Activated CD4-positive, CD25-positive, alpha-beta regulatory T cell treated with anti-CD3 and anti-CD28 coated beads, Interleukin-2, amount 50 U/mL, for 72 hours (primary cell): ENCODE data around the gene SRXN1.
"Not testable (repeated sequence)": the region's sequence is repeated elsewhere in the genome, so short reads cannot be mapped to it uniquely, and the experiment has no call there.

Experiments used
- DNase-seq: peaks from one replicate; pipeline ENCODE4 v3.0.0; 2021

SRXN1 gene

GRCh38 chr20:653590-654416, 803 bp upstream of the SRXN1 start:
- no peak for DNase-seq

DNA sequence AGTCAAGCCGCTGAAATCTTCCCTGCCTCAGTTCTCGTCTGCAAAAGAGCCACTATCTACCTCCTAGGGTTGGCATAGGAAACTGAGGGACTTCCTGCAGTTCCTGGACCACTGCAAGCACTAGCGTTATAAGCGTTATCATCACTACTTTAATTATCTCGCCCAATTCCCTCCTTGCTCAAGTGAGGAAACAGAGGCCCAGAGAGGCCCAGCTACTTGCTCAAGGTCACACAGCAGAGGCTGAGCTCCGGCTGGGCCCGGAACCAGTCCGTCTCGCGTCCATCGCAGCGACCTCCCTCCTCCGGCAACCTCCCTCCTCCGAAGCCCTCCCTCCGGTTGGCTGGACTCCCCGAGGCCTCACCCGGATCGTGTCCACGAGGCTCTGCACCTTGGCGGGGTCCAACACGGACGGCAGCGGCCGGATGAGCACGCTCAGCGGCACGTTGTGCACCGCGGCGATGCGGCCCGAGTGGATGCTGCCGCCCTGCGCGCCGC, 338 bp downstream of the SRXN1 start:
- no peak for DNase-seq

DNA sequence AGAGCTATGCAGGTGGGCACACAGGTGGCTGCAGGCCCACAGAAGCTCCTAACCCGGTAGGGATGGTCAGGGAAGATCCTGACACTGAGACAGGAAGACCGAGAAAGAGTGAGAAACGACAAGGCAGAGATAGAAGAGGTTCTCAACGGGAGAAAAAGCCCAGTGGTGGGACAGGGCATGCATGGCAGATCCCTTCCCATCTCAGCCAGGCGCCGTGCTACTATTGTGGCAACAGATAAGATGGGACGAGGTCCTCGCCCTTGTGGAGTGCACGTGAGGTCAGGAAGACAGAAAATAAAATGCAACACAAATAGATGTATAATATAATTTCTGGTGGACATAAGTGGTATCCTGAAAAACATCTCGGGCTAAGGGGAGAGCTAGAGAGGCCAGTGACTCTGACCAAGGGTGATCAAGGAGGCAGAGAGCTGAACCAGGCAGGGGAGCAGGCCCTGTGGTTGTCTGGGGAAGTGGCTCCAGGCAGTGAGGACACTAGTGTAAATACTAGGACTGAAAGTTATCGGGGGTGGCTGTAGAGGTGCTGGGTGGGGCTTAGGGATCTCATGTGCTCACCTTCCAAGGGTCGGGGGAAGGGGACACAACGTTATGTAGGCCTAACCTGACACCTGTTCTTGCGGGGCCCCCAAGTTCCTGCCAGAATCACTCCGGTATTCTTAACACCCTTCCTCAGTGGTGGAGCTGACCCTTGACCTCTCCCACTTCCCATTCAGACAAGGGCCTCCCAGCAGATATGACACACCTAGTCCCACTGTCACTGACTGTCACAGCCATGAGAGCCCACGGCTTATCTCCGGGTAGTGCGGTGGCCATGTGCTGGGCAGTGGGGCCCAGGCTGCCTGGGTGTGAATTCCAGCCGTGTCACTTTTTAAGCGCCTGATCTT, 1.0 kb downstream of the SRXN1 start:
- DNase-seq = no peak

DNA sequence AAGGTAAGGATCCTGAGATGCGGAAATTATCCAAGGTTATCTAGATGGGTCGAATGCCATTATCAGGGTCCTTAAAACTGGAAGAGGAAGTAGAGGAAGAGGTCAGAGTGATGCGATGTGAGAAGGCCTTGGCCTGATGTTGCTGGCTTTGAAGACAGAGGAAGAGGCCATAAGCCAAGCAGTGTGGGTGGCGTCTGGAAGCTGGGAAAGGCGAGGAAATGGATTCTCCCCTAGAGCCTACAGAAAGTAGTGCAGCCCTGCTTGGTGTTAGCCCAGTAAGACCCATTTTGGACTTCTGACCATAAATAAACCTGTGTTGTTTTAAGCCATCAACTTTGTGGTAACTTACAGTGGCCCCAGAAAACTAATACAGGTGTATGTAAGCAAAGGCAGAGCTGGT, 2.0 kb downstream of the SRXN1 start:
- no peak for DNase-seq

DNA sequence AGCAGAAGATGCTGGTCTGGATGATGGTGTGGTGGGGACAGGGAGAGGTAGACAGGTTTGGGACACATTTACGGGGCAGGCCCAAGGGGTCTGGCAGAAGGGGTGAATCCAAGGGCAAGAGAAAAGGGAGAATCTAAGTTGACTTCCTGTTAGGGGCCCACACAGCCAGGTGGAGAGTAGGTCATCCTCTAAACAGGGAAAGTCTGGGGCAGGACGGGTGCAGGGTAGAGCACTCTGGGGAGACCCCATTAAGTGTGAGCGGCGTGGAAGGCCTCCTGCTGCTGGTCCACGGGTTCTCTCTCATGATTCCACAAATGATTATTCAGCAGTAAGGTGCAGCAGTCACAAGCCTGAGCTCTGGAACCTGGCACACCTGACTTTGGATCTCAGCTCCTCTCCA, 2.7 kb downstream of the SRXN1 start:
- no peak for DNase-seq

GRCh38 chr20:647479-648019, 5.5 kb downstream of the SRXN1 start:
- no peak for DNase-seq

GRCh38 chr20:646868-647233, 6.1 kb downstream of the SRXN1 start:
- DNase-seq = no peak

- DNase-seq = no peak
Observed at GRCh38 chr20:646107-646867, 6.7 kb downstream of the SRXN1 start.

DNA sequence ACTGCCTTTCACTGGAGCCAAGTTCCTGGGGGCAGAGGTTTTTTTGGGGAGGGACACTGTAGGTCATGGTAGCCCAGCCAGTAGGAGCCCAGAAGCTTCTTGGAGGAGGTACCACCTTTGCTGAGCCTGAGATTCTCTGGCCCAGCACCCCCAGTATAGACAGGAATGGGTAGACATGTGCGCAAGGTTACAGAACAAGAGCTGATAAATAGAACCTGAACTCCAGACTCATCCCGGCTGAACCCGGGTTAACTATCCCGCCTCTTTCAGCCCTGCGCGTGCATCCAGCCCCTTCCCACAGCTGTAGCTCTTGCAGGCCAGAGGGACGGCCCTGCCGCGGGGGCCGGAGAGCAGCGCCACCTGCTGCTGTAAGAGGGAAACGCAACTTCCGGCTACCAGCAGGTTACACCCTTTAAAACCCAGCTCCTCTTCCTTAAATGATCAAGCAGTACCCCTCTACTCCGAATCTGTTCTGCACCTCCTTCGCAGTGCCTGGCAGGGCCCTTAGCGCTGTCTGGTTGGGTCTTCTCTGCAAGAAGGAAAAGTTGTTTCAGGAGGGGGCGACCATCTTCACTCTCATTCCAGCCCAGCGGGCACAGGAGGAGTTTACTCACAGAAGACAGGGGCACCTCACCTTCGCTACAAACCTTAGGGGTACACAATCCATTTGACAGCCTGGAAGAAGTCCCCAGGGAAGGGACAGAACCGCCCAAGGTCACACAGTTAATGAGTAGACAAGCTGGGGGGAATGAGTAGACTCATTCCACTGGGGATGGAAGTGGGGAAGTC, 7.5 kb downstream of the SRXN1 start:
- peak; percentile 85 for DNase-seq

DNA sequence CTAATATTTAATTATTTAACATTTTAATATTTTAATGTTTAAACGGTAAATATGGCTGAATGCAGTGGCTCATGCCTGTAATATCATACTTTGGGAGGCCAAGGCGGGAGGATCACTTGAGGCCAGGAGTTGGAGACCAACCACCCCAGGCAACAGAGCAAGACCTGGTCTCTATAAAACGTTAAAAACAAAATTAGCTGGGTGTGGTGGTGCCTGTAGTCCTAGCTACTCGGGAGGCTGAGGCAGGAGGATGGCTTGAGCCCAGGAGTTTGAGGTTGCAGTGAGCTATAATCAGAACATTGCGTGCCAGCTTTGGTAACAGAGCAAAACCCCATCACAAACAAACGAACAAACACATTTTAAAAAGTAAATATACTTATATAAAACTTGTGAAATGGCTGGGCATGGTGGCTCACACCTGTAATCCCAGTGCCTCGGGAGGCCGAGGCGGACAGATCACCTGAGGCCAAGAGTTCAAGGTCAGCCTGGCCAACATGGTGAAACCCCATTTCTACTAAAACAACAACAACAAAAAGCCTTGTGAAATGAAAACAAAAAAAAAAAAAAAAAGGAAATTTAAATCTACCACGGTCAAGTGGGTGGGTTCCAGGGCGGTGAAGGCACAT, 8.2 kb downstream of the SRXN1 start:
- no peak for DNase-seq

- no peak for DNase-seq
Observed at GRCh38 chr20:642398-643174, 10.4 kb downstream of the SRXN1 start.

DNA sequence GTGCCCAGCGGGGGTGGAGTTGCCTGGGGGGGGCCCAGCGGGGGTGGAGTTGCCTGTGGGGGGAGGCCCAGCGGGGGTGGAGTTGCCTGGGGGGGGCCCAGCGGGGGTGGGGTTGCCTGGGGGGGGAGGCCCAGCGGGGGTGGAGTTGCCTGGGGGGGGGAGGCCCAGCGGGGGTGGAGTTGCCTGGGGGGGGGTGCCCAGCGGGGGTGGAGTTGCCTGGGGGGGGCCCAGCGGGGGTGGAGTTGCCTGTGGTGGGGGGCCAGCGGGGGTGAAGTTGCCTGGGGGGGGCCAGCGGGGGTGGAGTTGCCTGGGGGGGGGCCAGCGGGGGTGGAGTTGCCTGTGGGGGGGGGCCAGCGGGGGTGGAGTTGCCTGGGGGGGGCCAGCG, 11.0 kb downstream of the SRXN1 start:
- not testable (repeated sequence) for DNase-seq

- DNase-seq = no peak
Observed at GRCh38 chr20:641516-641875, 11.5 kb downstream of the SRXN1 start.

GRCh38 chr20:640674-641515, 12.1 kb downstream of the SRXN1 start:
- DNase-seq = no peak

DNA sequence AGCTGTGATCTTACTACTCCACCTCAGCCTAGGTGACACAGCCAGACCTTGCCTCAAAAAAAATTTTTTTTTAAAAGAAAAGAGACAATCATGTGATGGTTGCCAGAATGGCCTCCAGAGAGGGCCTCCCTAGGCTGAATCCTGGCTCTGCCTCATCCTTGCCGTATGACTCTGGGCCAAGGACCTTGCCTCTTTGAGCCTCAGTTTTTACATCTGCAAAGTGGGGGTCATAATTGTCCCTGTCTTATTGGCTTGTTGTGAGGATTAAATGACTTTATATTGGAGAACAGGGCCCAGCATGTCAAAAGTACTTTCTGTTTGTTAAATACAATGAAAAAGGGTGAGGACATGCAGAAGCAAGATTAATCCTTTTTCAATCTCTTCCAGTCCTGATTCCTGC, 14.4 kb downstream of the SRXN1 start:
- no peak for DNase-seq

DNA sequence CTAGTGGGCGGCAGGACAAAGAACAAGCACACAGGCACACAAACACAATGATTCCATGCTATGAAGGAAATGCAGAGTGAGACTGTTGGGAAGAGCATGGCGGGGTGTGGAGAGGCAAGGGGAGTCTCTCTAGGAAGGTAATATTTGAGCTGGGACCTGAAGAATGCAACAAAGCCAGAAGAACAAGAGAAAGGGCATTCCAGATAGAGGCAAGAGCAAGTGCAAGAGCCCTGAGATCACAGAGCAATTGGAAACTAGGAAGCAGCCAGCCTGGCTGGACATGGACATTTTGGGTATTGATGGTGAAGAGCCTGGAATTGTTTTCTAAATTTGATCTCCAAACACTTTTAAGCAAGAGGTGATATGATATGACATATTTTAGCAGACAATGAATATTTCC, 15.4 kb downstream of the SRXN1 start:
- DNase-seq = no peak

DNA sequence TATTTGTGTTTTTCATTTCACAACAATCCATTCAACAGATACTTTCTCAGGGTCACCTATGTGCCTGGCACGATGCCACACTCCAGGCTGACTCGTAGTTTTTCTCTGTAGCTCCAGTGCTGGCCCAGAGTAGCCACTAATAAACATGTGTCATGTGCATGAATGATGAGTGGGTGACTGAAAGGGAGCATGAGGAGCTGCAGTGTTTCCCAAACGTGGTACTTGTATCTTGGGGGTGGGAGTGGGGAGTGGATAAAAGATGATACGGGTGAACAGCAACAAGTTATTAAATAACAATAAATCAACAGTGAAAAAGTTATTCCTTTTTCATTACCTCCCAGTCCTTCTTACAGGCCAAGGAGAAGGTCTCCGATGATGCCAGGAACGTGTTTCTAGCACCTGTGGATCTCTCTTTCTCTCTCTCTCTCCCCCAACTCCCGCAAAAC, 17.1 kb downstream of the SRXN1 start:
- DNase-seq = no peak

DNA sequence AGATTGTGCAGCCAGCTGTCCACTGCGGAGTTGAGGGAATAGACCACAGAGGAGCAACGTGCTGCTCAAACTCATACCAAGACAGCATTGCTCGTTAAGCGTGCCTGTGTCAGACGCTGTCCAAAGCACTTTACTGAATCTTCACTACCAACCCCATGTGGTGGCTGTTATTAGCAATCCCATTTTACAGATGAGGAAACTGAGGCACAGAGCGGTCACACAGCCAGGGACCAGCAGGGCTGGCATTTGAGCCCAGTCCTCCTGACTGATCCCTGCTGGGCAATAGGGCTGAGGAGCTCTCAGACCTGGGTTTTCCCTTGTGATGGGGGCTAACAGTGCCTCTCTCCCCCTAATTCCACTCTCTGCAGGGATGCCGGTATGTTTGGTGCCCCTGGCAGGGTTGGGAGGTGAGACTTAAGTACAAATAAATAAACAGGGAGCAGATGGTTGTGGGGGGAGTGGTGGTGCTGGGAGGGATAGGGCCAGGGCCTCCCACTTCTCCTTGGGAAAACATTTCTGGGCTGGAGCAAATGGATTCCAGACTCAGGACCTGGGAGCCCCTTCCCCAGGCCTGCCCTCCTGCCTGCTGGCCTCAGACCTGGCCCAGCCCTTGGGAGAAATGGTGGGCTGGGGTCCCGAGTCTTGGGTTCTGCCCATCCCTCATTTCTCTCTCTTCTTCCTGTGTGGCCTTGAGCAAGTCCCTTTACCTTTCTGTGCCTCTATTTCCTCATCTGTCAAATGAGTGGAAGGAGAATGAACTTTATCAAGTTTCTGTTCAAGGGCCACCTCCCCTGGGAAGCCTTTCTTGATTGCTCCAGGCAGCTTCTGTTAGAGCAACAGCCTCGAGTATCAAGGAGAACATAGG, 17.7 kb downstream of the SRXN1 start:
- DNase-seq = no peak
